ENCODE measurements around the gene AGO3.

AGO3 gene

GRCh38 chr1:35924838-35925237, 6.1 kb upstream of the AGO3 start:
- DNase-seq (ENCODE audit: extremely low read depth, low read depth): no peak
- TF ChIP-seq CTCF (IDR thresholded peaks at IDR 0.05; ENCODE audit: low read depth, low read length): no peak

- no peak for TF ChIP-seq CTCF (IDR thresholded peaks at IDR 0.05; ENCODE audit: low read depth, low read length)
Measured at GRCh38 chr1:35925741-35926140, 5.2 kb upstream of the AGO3 start.

GRCh38 chr1:35927472-35927871, 3.4 kb upstream of the AGO3 start:
- no peak for TF ChIP-seq CTCF (IDR thresholded peaks at IDR 0.05; ENCODE audit: low read depth, low read length)
- DNase-seq (ENCODE audit: extremely low read depth, low read depth): no peak

More at GRCh38 chr1:35925741-35926140, 5.2 kb upstream of the AGO3 start:
- peak; percentile 61 for DNase-seq (ENCODE audit: extremely low read depth, low read depth)

- no peak for TF ChIP-seq CTCF (IDR thresholded peaks at IDR 0.05; ENCODE audit: low read depth, low read length)
- DNase-seq (ENCODE audit: extremely low read depth, low read depth): no peak
Measured at GRCh38 chr1:35929730-35930592, 944 bp upstream of the AGO3 start.

- no peak for TF ChIP-seq CTCF (IDR thresholded peaks at IDR 0.05; ENCODE audit: low read depth, low read length)
- no peak for DNase-seq (ENCODE audit: extremely low read depth, low read depth)
Measured at GRCh38 chr1:35931446-35932157, 697 bp downstream of the AGO3 start.

- TF ChIP-seq CTCF (IDR thresholded peaks at IDR 0.05; ENCODE audit: low read depth, low read length): no peak
Measured at GRCh38 chr1:35932158-35932636, 1.3 kb downstream of the AGO3 start.

GRCh38 chr1:35932941-35933340, 2.0 kb downstream of the AGO3 start:
- no peak for DNase-seq (ENCODE audit: extremely low read depth, low read depth)
- TF ChIP-seq CTCF (IDR thresholded peaks at IDR 0.05; ENCODE audit: low read depth, low read length): no peak

More at GRCh38 chr1:35932158-35932636, 1.3 kb downstream of the AGO3 start:
- DNase-seq (ENCODE audit: extremely low read depth, low read depth): no peak
